A549 treated with Hydrocortisone at 1 μM for 4 hours (cell line): Measurements from ENCODE around the gene TACO1. TPM values are rescaled to one million over a fixed set of nuclear protein-coding genes. Genes with fewer than 3 reads are reported as not detected.

Experiments used
- total RNA-seq: library from RNA; stranded (reverse); fragments of 200-300 nt; extraction: Qiagen RNA extraction; gene quantifications from 5 replicates; pipeline ENCODE4 v1.2.3, GENCODE V29; 2022

The TACO1 gene
- total RNA-seq: 48.5 to 56.3 TPM (median 54.6 TPM) in 5 replicates

DNA sequence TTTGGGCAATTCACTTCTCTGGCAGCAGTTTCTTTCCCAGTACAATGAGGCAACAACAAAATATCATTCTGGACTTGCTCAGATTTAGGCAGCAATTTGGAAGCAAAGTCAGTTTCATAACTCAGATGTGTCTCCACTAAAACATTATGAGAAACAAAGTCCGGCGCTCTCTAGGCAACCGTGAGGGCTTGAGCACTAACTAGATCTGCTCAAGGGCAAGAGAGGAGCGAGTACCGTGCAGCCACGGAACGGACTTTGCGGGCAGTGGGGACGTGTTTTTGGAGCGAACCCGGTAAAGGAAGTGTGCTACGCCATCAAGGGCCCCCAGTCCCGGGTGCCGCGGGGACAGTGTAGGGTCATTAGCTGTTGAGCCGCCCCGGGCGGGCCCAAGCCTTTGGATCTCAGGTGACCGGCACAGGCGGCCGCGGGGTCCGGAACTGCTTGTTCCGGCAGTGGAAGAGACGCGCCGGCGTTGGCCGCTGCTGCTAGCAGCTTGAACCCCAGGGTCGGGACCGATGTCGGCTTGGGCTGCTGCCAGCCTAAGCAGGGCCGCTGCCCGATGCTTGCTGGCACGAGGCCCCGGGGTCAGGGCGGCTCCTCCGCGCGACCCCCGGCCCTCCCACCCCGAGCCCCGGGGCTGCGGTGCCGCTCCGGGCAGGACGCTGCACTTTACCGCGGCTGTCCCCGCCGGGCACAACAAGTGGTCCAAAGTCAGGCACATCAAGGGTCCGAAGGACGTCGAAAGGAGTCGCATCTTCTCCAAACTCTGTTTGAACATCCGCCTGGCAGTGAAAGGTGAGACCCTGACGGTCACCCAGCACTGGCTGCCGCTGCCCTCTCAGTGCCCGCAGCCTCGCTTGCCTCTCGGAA, at the start of gene TACO1:
TACO1 (plus strand) TSS at position 327 of the 870 bp plus-strand sequence; CDS start at position 516, 189 bp downstream.

DNA sequence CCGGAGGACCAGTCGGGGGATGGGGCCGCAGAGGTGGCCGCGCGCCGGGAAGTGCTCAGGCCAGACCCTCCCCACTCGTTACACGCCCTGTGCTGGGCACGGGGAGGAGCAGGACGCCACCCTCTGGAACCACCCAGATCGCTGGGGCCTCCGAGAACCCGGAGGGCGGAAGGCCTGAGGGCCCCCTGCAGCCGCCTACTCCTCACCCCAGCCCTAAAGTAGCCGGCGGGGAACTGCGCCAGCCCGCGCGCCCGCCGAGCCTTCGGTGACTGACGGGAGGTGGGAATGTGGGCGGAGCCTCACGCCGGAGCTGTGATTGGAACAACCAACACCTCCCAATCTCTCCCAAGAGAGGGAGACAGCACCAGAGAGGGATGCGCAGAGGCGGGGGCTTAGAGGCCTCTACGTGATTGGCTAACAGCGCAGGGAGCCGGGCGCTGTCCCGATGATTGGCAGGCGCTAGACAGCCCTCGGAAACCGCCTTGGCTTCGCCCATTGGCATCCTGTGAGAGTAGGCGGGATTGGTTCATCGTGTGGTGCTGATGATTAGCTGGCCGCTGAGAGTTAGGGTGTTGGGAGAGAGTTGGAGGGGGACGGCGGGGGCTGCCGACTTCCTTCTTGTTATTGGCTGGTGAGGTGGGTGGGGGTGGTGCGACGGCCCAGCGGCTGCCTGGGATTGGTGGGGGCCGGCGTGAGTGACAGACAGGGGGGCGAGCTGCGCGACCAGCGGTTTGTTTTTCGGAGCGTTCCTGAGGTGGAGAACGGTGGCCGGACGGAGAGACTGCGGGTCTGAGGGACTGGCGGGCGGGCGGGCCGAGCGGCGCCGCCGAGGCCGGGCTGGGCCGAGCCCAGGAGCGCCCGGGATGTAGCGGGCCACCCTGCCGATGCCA, 21.2 kb downstream of the TACO1 start, which contains the start of gene MAP3K3:
MAP3K3 (plus strand) TSS at position 734 of the 890 bp plus-strand sequence. CDS start 343 bp downstream, outside the sequence.

Other genes with a start within 250 kb of the TACO1 start
- gene CYB561, start 154.6 kb upstream of the TACO1 start, total RNA-seq: 32.0 to 35.5 TPM (median 32.7 TPM) in 5 replicates
- 1.6 to 3.1 TPM (median 2.4 TPM) in 5 replicates for gene ACE, start 123.8 kb upstream of the TACO1 start, total RNA-seq
- not detected in 5 replicates for gene KCNH6, start 77.5 kb upstream of the TACO1 start, total RNA-seq
- gene DCAF7, start 50.4 kb upstream of the TACO1 start, total RNA-seq: 50.0 to 63.4 TPM (median 57.5 TPM) in 5 replicates
- gene MAP3K3, start 21.5 kb downstream of the TACO1 start, total RNA-seq: 13.2 to 19.5 TPM (median 17.5 TPM) in 5 replicates
- 8.6 to 13.1 TPM (median 11.4 TPM) in 5 replicates for gene LIMD2, start 99.2 kb downstream of the TACO1 start, total RNA-seq
- 24.4 to 28.1 TPM (median 26.4 TPM) in 5 replicates for gene STRADA, start 140.9 kb downstream of the TACO1 start, total RNA-seq
- 88.9 to 149 TPM (median 97.5 TPM) in 5 replicates for gene CCDC47, start 172.7 kb downstream of the TACO1 start, total RNA-seq
- gene DDX42, start 173.3 kb downstream of the TACO1 start, total RNA-seq: 90.8 to 118 TPM (median 92.2 TPM) in 5 replicates
- 207 to 230 TPM (median 219 TPM) in 5 replicates for gene PSMC5, start 226.5 kb downstream of the TACO1 start, total RNA-seq
- 49.9 to 68.9 TPM (median 53.1 TPM) in 5 replicates for gene FTSJ3, start 226.8 kb downstream of the TACO1 start, total RNA-seq
- 52.5 to 63.2 TPM (median 58.6 TPM) in 5 replicates for gene SMARCD2, start 241.8 kb downstream of the TACO1 start, total RNA-seq